ENCODE results near the gene LARGE1.

Gene LARGE1

GRCh38 chr22:33582822-33583400, 337.4 kb downstream of the LARGE1 start:
- no peaks in the 10 kb centered on the region for H3K4me1 ChIP-seq (ENCODE audit: insufficient read depth, low read length)
- no peaks in the 10 kb centered on the region for H3K36me3 ChIP-seq (ENCODE audit: insufficient read depth, low read length)
- no peaks in the 10 kb centered on the region for H4K20me1 ChIP-seq (ENCODE audit: insufficient read depth, low read length)
- no peak overlapping the region for H2AFZ ChIP-seq (ENCODE audit: low read depth, low read length)
- no peaks in the 10 kb centered on the region for H3K79me2 ChIP-seq (ENCODE audit: insufficient read depth, low read length)
- no peak overlapping the region for H3K9ac ChIP-seq (ENCODE audit: low read depth, low read length)
- no peak for ATAC-seq (ENCODE audit: insufficient read depth, low read depth)
- no peak overlapping the region for H3K27ac ChIP-seq (ENCODE audit: low read length)
- TF ChIP-seq EZH2 (IDR thresholded peaks at IDR 0.05; ENCODE audit: borderline replicate concordance, low read depth, low read length, severe bottlenecking) (no peak), CTCF (IDR thresholded peaks at IDR 0.05; ENCODE audit: borderline replicate concordance, extremely low read depth, low read length, poor library complexity, severe bottlenecking) (no peak)
- no peak for DNase-seq
- no peak overlapping the region for H3K4me3 ChIP-seq (ENCODE audit: low read depth in 1 of 2, low read length in 2 of 2)
- no peak overlapping the region for H3K4me2 ChIP-seq (ENCODE audit: insufficient read depth, low read length)
- H3K9me3 ChIP-seq (ENCODE audit: insufficient read depth, low read length, severe bottlenecking), result no peaks in the 10 kb centered on the region
- H3K27me3 ChIP-seq (ENCODE audit: insufficient read depth, low read length, poor library complexity), result no peaks in the 10 kb centered on the region

GRCh38 chr22:33580310-33580709, 340.0 kb downstream of the LARGE1 start:
- DNase-seq, result no peak
- Histone ChIP-seq H3K36me3 (ENCODE audit: insufficient read depth, low read length) (no peaks in the 10 kb centered on the region), H4K20me1 (ENCODE audit: insufficient read depth, low read length) (no peaks in the 10 kb centered on the region), H3K79me2 (ENCODE audit: insufficient read depth, low read length) (no peaks in the 10 kb centered on the region), H3K9me3 (ENCODE audit: insufficient read depth, low read length, severe bottlenecking) (no peaks in the 10 kb centered on the region), H3K9ac (ENCODE audit: low read depth, low read length) (no peak overlapping the region), H3K4me1 (ENCODE audit: insufficient read depth, low read length) (no peaks in the 10 kb centered on the region), H3K4me3 (ENCODE audit: low read depth in 1 of 2, low read length in 2 of 2) (no peak overlapping the region), H3K4me2 (ENCODE audit: insufficient read depth, low read length) (no peak overlapping the region), H3K27ac (ENCODE audit: low read length) (no peak overlapping the region), H2AFZ (ENCODE audit: low read depth, low read length) (no peak overlapping the region), H3K27me3 (ENCODE audit: insufficient read depth, low read length, poor library complexity) (no peaks in the 10 kb centered on the region)
- no peak for ATAC-seq (ENCODE audit: insufficient read depth, low read depth)
- TF ChIP-seq CTCF (IDR thresholded peaks at IDR 0.05; ENCODE audit: borderline replicate concordance, extremely low read depth, low read length, poor library complexity, severe bottlenecking) (no peak), EZH2 (IDR thresholded peaks at IDR 0.05; ENCODE audit: borderline replicate concordance, low read depth, low read length, severe bottlenecking) (no peak)

- ATAC-seq (ENCODE audit: insufficient read depth, low read depth) (peak; percentile 75), DNase-seq (peak; percentile 47)
- Histone ChIP-seq H3K27me3 (ENCODE audit: insufficient read depth, low read length, poor library complexity) (no peaks in the 10 kb centered on the region), H3K27ac (ENCODE audit: low read length) (no peak overlapping the region), H3K9ac (ENCODE audit: low read depth, low read length) (no peak overlapping the region), H3K79me2 (ENCODE audit: insufficient read depth, low read length) (no peaks in the 10 kb centered on the region), H2AFZ (ENCODE audit: low read depth, low read length) (no peak overlapping the region), H4K20me1 (ENCODE audit: insufficient read depth, low read length) (no peaks in the 10 kb centered on the region), H3K4me3 (ENCODE audit: low read depth in 1 of 2, low read length in 2 of 2) (no peak overlapping the region), H3K9me3 (ENCODE audit: insufficient read depth, low read length, severe bottlenecking) (no peaks in the 10 kb centered on the region), H3K4me1 (ENCODE audit: insufficient read depth, low read length) (no peaks in the 10 kb centered on the region), H3K36me3 (ENCODE audit: insufficient read depth, low read length) (no peaks in the 10 kb centered on the region), H3K4me2 (ENCODE audit: insufficient read depth, low read length) (no peak overlapping the region)
- TF ChIP-seq CTCF (IDR thresholded peaks at IDR 0.05; ENCODE audit: borderline replicate concordance, extremely low read depth, low read length, poor library complexity, severe bottlenecking) (peak; percentile 93), EZH2 (IDR thresholded peaks at IDR 0.05; ENCODE audit: borderline replicate concordance, low read depth, low read length, severe bottlenecking) (no peak)
Measured at GRCh38 chr22:33579448-33580093, 340.7 kb downstream of the LARGE1 start.

Data from DND-41 (cell line).